K562 (cell line): Measurements from ENCODE around the gene IL11. TPM values are rescaled to one million over a fixed set of nuclear protein-coding genes. Genes with fewer than 3 reads are reported as not detected.
A peak's percentile ranks its signal among the peaks of the same experiment; 100 is the strongest.

Experiments
- GABPB1 ChIP-seq: sonication (generic); formaldehyde crosslinking; IDR thresholded peaks from 2 replicates; pipeline ENCODE4 v1.8.0; 2022; ENCODE audit warnings: mild to moderate bottlenecking, missing genetic modification reagents
- PTBP1 ChIP-seq: fragments of 200-400 bp; formaldehyde crosslinking; IDR thresholded peaks from 2 replicates; pipeline ENCODE4 v1.6.1; 2017; ENCODE audit warnings: low read depth, low read length
- PURB ChIP-seq: sonication (generic); formaldehyde crosslinking; IDR thresholded peaks from 2 replicates; pipeline ENCODE4 v1.9.0; 2021; ENCODE audit warnings: low read depth, mild to moderate bottlenecking, missing genetic modification reagents
- RB1 ChIP-seq: fragments of 450-650 bp; IDR thresholded peaks from 2 replicates; pipeline ENCODE4 v1.6.1; 2017; ENCODE audit warnings: low read depth, mild to moderate bottlenecking
- SNRNP70 ChIP-seq: fragments of 200-400 bp; formaldehyde crosslinking; optimal IDR thresholded peaks from 2 replicates; pipeline ENCODE3; 2017; ENCODE audit warnings: low read depth, low read length
- SREBF1 ChIP-seq: fragments of 150-350 bp; IDR thresholded peaks from 2 replicates; pipeline ENCODE4 v1.6.1; 2014; ENCODE audit warnings: antibody characterized with exemption, low read depth, low read length, borderline replicate concordance
- TFAM ChIP-seq: fragments of 250-450 bp; sonication (Bioruptor Pico); conservative IDR thresholded peaks from 2 replicates; pipeline ENCODE4 v1.5.0; 2021; ENCODE audit warnings: mild to moderate bottlenecking, moderate library complexity
- ZNF41 ChIP-seq: fragments of 250-450 bp; sonication (Bioruptor Pico); conservative IDR thresholded peaks from 2 replicates; pipeline ENCODE4 v1.4.0; 2020; ENCODE audit warnings: mild to moderate bottlenecking
- ZNF445 ChIP-seq: fragments of 250-450 bp; sonication (Bioruptor Pico); IDR thresholded peaks from 2 replicates; pipeline ENCODE4 v1.4.0; 2020; ENCODE audit warnings: low read depth, mild to moderate bottlenecking, moderate library complexity
- ZNF586 ChIP-seq: fragments of 450-650 bp; formaldehyde crosslinking; conservative IDR thresholded peaks from 2 replicates; pipeline ENCODE4 v1.4.0; 2020; ENCODE audit warnings: mild to moderate bottlenecking, moderate library complexity
- polyA plus RNA-seq, 8 experiments: library from polyadenylated mRNA; depleted of rRNA in 4 of 8; stranded (reverse) in 5 of 8; unstranded in 3 of 8; fragments of >200 nt; fragmentation: Nextera tagmentation in 2 of 8; fragmentation: Illumina TruSeq in 1 of 8; extraction: Ambion mirVana in 2 of 8; extraction: Trizol in 1 of 8; gene quantifications; 2 replicates each; pipeline versions ENCODE4 v1.2.1 to v1.2.3, GENCODE V29; 2011 to 2014; ENCODE audit warnings: inconsistent platforms in 1 of 8, missing spikeins in 1 of 8
- total RNA-seq, 7 experiments: library from RNA; depleted of rRNA in 6 of 7; stranded (reverse); fragments of >200 nt in 6 of 7; fragmentation: Illumina TruSeq in 2 of 7; extraction: Trizol in 2 of 7; gene quantifications; 2 replicates each; pipeline versions ENCODE4 v1.2.1 to v1.2.3, GENCODE V29; 2011 to 2021; ENCODE audit warnings: low replicate concordance in 1 of 7
- TF ChIP-seq, protein P1 (sequence below): fragments of 450-650 bp; IDR thresholded peaks from 2 replicates; pipeline ENCODE4 v1.6.1; 2016; ENCODE audit warnings: mild to moderate bottlenecking, moderate library complexity
- TF ChIP-seq, protein P2 (sequence below), 2 experiments: IDR thresholded peaks in 1 of 2; conservative IDR thresholded peaks in 1 of 2; 2 replicates each; pipeline ENCODE4 v1.6.1; 2016; ENCODE audit warnings: low read depth in 2 of 2, mild to moderate bottlenecking in 1 of 2, missing compliant biosample characterization in 1 of 2, missing genetic modification characterization in 1 of 2, moderate library complexity in 1 of 2
- TF ChIP-seq, protein P3 (sequence below): fragments of 450-650 bp; formaldehyde crosslinking; IDR thresholded peaks from 2 replicates; pipeline ENCODE4 v1.4.0; 2020; ENCODE audit warnings: mild to moderate bottlenecking, moderate library complexity

IL11 gene
- total and polyA plus RNA-seq, 9 of the 15 experiments (the other 6 are each of a cell fraction or from before 2014, with no cell fraction given), result 0.04 to 0.42 (median 0.06) TPM; not detected in 6

DNA sequence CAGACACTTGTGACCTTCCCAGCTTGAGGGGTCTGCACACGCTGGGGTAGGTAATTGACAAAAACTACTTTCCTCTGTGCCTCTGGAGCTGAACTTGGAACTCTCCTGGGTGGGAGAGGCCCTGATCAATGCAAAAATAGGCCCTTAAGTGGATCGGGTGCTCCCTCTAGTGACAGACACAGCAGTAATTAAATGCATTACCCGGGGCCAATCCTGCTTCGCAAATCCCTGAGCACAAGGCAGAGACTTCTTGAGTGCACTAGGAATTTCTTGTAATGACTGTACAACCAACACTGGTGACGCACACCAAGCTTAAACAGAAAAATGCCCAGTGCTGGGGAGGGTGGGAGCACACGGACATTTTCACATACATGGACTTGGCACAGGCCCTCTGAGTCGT lies 47.9 kb upstream of the IL11 start (continued):
- TF ChIP-seq, protein P1, sequence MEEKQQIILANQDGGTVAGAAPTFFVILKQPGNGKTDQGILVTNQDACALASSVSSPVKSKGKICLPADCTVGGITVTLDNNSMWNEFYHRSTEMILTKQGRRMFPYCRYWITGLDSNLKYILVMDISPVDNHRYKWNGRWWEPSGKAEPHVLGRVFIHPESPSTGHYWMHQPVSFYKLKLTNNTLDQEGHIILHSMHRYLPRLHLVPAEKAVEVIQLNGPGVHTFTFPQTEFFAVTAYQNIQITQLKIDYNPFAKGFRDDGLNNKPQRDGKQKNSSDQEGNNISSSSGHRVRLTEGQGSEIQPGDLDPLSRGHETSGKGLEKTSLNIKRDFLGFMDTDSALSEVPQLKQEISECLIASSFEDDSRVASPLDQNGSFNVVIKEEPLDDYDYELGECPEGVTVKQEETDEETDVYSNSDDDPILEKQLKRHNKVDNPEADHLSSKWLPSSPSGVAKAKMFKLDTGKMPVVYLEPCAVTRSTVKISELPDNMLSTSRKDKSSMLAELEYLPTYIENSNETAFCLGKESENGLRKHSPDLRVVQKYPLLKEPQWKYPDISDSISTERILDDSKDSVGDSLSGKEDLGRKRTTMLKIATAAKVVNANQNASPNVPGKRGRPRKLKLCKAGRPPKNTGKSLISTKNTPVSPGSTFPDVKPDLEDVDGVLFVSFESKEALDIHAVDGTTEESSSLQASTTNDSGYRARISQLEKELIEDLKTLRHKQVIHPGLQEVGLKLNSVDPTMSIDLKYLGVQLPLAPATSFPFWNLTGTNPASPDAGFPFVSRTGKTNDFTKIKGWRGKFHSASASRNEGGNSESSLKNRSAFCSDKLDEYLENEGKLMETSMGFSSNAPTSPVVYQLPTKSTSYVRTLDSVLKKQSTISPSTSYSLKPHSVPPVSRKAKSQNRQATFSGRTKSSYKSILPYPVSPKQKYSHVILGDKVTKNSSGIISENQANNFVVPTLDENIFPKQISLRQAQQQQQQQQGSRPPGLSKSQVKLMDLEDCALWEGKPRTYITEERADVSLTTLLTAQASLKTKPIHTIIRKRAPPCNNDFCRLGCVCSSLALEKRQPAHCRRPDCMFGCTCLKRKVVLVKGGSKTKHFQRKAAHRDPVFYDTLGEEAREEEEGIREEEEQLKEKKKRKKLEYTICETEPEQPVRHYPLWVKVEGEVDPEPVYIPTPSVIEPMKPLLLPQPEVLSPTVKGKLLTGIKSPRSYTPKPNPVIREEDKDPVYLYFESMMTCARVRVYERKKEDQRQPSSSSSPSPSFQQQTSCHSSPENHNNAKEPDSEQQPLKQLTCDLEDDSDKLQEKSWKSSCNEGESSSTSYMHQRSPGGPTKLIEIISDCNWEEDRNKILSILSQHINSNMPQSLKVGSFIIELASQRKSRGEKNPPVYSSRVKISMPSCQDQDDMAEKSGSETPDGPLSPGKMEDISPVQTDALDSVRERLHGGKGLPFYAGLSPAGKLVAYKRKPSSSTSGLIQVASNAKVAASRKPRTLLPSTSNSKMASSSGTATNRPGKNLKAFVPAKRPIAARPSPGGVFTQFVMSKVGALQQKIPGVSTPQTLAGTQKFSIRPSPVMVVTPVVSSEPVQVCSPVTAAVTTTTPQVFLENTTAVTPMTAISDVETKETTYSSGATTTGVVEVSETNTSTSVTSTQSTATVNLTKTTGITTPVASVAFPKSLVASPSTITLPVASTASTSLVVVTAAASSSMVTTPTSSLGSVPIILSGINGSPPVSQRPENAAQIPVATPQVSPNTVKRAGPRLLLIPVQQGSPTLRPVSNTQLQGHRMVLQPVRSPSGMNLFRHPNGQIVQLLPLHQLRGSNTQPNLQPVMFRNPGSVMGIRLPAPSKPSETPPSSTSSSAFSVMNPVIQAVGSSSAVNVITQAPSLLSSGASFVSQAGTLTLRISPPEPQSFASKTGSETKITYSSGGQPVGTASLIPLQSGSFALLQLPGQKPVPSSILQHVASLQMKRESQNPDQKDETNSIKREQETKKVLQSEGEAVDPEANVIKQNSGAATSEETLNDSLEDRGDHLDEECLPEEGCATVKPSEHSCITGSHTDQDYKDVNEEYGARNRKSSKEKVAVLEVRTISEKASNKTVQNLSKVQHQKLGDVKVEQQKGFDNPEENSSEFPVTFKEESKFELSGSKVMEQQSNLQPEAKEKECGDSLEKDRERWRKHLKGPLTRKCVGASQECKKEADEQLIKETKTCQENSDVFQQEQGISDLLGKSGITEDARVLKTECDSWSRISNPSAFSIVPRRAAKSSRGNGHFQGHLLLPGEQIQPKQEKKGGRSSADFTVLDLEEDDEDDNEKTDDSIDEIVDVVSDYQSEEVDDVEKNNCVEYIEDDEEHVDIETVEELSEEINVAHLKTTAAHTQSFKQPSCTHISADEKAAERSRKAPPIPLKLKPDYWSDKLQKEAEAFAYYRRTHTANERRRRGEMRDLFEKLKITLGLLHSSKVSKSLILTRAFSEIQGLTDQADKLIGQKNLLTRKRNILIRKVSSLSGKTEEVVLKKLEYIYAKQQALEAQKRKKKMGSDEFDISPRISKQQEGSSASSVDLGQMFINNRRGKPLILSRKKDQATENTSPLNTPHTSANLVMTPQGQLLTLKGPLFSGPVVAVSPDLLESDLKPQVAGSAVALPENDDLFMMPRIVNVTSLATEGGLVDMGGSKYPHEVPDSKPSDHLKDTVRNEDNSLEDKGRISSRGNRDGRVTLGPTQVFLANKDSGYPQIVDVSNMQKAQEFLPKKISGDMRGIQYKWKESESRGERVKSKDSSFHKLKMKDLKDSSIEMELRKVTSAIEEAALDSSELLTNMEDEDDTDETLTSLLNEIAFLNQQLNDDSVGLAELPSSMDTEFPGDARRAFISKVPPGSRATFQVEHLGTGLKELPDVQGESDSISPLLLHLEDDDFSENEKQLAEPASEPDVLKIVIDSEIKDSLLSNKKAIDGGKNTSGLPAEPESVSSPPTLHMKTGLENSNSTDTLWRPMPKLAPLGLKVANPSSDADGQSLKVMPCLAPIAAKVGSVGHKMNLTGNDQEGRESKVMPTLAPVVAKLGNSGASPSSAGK, result peak; percentile 67
- no peak for TF ChIP-seq TFAM (CRISPR knock-in tag)
- TF ChIP-seq, protein P2, sequence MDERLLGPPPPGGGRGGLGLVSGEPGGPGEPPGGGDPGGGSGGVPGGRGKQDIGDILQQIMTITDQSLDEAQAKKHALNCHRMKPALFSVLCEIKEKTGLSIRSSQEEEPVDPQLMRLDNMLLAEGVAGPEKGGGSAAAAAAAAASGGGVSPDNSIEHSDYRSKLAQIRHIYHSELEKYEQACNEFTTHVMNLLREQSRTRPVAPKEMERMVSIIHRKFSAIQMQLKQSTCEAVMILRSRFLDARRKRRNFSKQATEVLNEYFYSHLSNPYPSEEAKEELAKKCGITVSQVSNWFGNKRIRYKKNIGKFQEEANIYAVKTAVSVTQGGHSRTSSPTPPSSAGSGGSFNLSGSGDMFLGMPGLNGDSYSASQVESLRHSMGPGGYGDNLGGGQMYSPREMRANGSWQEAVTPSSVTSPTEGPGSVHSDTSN (CRISPR knock-in tag; IDR thresholded peaks at IDR 0.05; ENCODE audit: low read depth), result no peak
- TF ChIP-seq, protein P2 (tag; conservative IDR thresholded peaks at IDR 0.05; ENCODE audit: low read depth), result no peak
- 0 out of 2 replicates have a peak, but pooled peaks have one; percentile 40 for TF ChIP-seq RB1
- 0 out of 2 replicates have a peak, but pooled peaks have one; percentile 37 for TF ChIP-seq GABPB1 (CRISPR knock-in tag)
- TF ChIP-seq, protein P3, sequence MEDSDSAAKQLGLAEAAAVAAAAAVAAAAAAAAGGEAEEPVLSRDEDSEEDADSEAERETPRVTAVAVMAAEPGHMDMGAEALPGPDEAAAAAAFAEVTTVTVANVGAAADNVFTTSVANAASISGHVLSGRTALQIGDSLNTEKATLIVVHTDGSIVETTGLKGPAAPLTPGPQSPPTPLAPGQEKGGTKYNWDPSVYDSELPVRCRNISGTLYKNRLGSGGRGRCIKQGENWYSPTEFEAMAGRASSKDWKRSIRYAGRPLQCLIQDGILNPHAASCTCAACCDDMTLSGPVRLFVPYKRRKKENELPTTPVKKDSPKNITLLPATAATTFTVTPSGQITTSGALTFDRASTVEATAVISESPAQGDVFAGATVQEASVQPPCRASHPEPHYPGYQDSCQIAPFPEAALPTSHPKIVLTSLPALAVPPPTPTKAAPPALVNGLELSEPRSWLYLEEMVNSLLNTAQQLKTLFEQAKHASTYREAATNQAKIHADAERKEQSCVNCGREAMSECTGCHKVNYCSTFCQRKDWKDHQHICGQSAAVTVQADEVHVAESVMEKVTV (CRISPR knock-in tag), result peak; percentile 71
- TF ChIP-seq ZNF586 (CRISPR knock-in tag), result no peak
- TF ChIP-seq SREBF1, result no peak
- TF ChIP-seq SNRNP70, result no peak
- no peak for TF ChIP-seq ZNF41 (CRISPR knock-in tag)
- TF ChIP-seq PTBP1, result no peak
- TF ChIP-seq PURB, result no peak
- TF ChIP-seq ZNF445 (CRISPR knock-in tag), result no peak
